Measurements from ENCODE around the gene IRS2.

IRS2 gene

DNA sequence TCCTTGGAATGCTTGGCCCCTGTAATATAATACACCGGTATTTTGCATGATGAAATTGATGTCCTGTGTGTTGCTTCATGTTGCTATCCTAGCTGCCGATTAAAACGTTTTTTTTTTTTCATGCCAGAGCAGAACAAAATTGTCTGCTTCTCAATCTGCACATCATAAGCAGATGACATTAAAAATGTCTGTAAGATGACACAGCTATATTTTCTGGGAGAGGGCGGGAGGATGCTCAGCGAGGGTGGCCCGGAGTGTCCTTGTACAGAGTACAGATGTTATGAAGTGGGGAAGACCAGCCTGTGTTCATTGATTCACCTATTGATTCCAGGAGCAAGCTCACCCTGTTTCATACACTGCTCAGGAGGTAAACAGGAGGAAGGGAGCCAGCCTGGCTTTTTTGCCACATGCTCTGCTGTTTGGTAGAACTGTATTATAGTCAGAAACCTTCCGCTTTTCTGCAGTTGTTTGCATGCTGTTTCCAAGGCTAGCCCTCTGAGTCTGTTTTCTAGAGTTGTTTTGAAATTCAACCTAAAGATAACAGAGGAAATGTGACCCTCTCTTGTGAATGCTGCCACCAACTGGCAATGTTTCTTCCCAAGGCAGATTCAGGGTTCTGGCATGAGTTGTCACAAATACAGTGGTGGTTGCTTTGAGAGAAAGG is 4.7 kb upstream of the IRS2 start:
- Histone ChIP-seq H3K9me3 (ENCODE audit: low read length) (no peaks in the 10 kb centered on the region), H3K27me3 (ENCODE audit: insufficient read depth, low read length) (no peaks in the 10 kb centered on the region), H3K4me3 (ENCODE audit: low read length) (no peak overlapping the region), H3K36me3 (ENCODE audit: insufficient read depth, low read length) (no peaks in the 10 kb centered on the region), H2AFZ (ENCODE audit: low read depth, low read length) (no peak overlapping the region), H3K4me1 (ENCODE audit: insufficient read depth, low read length) (peaks cover 9% of the 10 kb centered on the region)

DNA sequence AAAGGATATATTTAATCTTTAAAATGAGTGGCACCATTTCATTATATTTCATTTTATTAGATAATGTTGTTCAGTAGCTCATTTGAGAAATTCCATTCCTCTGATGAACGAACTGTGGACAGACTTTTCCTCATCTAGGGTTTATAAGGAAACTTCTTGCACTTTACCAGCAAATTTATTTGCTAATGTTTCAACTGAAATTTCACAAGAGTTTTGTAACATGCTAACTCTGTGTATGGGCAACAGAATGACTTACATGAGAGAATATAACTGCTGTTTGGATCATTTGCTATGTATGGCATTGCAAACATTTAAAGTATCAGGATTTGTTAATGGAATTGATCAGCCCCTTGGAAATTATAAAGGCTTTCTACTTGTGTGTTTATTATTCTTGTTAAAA is 3.7 kb upstream of the IRS2 start:
- H3K9me3 ChIP-seq (ENCODE audit: low read length) = no peaks in the 10 kb centered on the region
- no peak overlapping the region for H2AFZ ChIP-seq (ENCODE audit: low read depth, low read length)
- H3K36me3 ChIP-seq (ENCODE audit: insufficient read depth, low read length) = no peaks in the 10 kb centered on the region
- no peaks in the 10 kb centered on the region for H3K27me3 ChIP-seq (ENCODE audit: insufficient read depth, low read length)
- H3K4me3 ChIP-seq (ENCODE audit: low read length) = no peak overlapping the region
- H3K4me1 ChIP-seq (ENCODE audit: insufficient read depth, low read length) = peaks cover 11% of the 10 kb centered on the region

DNA sequence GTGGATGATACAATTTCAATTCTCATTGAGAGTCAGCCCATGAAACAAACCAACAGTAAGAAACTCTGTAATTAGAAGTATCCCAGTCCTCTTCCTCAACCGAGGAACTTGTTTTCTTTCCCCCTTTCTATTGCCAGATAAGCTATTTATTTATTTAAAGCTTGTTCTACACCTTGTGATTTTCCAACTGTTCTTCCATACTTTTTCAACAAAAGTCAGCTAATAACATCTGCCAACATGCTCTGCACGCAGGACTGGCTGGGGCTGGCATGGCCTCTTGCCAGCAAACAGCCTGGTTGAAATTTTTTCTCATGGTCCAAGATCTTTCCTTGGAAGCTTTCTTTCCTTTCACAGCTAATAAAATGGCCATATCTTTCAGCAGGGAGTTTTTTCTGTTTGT is 2.9 kb upstream of the IRS2 start:
- peaks cover 12% of the 10 kb centered on the region for H3K4me1 ChIP-seq (ENCODE audit: insufficient read depth, low read length)
- H3K27me3 ChIP-seq (ENCODE audit: insufficient read depth, low read length) = no peaks in the 10 kb centered on the region
- peaks cover 1% of the 10 kb centered on the region for H3K36me3 ChIP-seq (ENCODE audit: insufficient read depth, low read length)
- H3K4me3 ChIP-seq (ENCODE audit: low read length) = no peak overlapping the region
- peaks cover 1% of the 10 kb centered on the region for H3K9me3 ChIP-seq (ENCODE audit: low read length)
- no peak overlapping the region for H2AFZ ChIP-seq (ENCODE audit: low read depth, low read length)

DNA sequence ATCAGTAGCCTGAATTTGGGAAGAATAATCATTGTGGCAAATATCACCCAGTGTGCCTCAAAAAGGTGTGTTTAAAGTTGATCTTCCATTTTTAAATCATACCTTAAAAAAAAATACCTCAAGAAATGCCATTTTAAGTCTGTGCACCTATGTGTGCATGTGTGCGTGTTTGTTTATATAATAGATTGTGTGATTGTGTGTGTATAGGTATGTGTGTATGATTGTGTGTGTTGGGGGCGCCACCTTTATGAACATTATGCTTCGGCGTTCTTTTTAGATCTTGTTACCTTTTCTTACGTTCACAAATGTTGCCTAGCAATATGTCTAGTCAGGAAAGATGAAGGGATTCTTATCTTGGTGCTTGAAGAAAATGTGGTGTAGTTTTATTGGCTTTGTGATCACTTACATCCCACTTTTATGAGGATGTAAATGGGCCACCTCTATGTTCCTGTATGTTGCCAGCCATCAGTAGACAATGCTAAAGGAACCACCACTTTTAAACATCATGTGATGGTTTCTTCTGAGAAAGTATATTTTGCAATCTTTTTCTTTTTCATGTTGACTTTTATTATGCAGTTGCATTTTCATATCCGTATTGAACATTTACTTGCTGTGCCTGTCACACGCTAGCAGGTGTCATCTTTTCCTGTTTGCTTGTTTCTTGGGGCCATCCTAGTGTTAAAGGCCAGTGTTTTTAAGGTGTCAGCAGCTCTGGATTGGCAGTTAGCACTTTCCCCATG is 2.2 kb upstream of the IRS2 start:
- H3K4me3 ChIP-seq (ENCODE audit: low read length) = no peak overlapping the region
- peaks cover 12% of the 10 kb centered on the region for H3K4me1 ChIP-seq (ENCODE audit: insufficient read depth, low read length)
- peaks cover 8% of the 10 kb centered on the region for H3K36me3 ChIP-seq (ENCODE audit: insufficient read depth, low read length)
- peaks cover 7% of the 10 kb centered on the region for H3K9me3 ChIP-seq (ENCODE audit: low read length)
- H3K27me3 ChIP-seq (ENCODE audit: insufficient read depth, low read length) = no peaks in the 10 kb centered on the region
- no peak overlapping the region for H2AFZ ChIP-seq (ENCODE audit: low read depth, low read length)

DNA sequence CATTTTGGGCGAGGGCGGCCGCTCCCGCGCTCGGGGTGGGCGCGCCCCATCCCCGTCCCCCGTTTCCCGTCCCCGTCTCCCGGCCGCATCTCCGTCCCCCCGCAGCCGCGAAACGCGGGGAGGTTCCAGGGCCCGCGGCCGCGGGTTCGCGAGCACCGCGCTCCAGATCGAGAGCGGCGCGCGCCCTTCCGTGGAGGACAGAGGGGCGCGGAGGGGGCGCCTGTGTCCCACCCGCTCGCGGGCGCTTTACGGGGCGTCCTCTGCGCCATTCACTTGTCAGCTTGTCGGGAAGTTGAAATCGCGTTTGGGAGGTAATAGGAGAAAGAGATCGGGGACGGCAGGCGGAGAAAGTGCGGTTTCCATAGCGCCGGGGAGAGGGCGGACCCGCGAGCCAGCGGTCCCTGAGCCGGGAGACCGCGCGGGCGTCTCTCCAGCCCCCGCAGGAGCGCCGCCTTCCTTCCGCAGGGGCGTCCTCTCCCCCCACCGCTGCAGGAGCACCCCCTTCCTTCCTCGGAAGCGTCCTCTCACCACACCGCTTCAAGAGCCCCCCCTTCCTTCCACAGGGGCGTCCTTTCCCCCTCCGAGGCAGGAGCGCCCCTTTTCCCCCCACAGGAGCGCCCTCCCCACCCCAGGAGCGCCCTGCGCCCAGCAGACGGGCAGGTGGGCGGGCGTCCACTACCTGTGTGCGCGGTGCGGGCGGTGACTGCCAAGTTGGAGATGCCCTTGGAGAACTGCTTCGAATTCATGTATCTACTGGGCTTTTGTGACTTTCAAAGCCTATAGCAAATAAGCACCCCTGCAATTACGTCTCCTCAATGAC is 962 bp upstream of the IRS2 start:
- H3K27me3 ChIP-seq (ENCODE audit: insufficient read depth, low read length) = no peaks in the 10 kb centered on the region
- peaks cover 18% of the 10 kb centered on the region for H3K36me3 ChIP-seq (ENCODE audit: insufficient read depth, low read length)
- H3K4me3 ChIP-seq (ENCODE audit: low read length) = peak overlapping the region; percentile 88
- H2AFZ ChIP-seq (ENCODE audit: low read depth, low read length) = peak overlapping the region; percentile 91
- peaks cover 10% of the 10 kb centered on the region for H3K9me3 ChIP-seq (ENCODE audit: low read length)
- peaks cover 12% of the 10 kb centered on the region for H3K4me1 ChIP-seq (ENCODE audit: insufficient read depth, low read length)

DNA sequence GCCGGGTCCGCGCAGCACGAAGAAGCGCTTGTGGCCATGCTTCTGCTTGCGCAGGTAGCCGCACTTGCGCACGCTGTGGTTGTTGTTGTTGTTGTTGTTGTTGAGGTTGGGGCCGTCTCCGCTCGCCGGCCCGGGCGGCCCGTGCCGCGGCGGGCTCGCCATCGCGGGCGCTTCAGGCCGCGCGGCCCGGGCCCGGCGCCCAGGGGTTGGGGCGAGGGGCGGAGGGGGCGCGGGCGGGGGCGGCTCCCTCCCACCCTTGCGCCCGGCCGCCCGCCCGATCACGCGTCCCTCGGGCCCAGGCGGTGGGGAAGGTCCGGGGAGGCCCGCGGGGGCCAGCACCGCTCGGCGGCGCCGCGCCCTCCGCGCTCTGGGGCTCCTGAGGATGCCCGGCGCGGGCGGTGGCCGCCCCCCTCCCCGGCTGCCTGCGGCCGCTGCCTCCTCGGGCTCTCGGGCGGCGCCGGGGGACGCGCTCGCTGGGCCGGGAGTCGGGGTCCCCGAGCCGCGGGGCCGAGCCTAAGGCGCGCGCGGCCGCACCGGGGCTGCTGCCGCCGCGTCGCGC is 412 bp downstream of the IRS2 start:
- H3K36me3 ChIP-seq (ENCODE audit: insufficient read depth, low read length) = peaks cover 27% of the 10 kb centered on the region
- peaks cover 19% of the 10 kb centered on the region for H3K4me1 ChIP-seq (ENCODE audit: insufficient read depth, low read length)
- H3K27me3 ChIP-seq (ENCODE audit: insufficient read depth, low read length) = no peaks in the 10 kb centered on the region
- peak overlapping the region; percentile 77 for H3K4me3 ChIP-seq (ENCODE audit: low read length)
- H3K9me3 ChIP-seq (ENCODE audit: low read length) = peaks cover 10% of the 10 kb centered on the region
- no peak overlapping the region for H2AFZ ChIP-seq (ENCODE audit: low read depth, low read length)

DNA sequence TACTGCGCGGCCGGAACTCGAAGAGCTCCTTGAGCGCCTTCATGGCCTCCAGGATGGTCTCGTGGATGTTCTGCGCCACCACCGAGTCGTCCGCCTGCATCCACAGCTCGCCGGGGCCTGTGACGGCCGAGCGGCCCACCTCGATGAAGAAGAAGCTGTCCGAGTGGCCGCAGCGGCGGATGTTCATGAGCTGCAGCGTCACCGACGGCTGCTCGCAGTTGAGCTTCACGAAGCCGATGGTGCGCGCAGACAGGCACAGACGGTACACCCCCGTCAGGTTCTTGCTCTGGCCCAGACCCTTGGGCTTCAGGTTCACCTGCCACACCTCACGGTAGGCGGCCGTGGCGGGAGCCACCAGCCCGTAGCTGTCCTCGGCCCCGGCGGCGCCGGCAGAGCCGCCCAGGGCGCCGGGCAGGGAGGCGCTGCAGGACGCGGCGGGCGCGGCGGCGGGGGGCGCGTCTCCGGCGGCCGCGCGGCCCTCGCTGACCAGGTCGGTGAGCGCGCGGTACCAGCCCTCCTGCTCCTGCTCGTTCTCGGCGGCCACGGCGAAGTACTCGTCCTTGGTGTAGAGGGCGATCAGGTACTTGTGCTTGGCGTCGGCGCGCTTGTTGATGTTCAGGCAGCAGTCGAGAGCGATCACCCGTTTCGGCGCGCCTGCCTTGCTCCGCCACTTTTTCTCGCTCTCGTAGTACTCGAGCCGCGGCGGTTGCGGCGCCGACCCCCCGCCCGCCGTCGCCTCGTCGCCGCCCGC is 1.1 kb downstream of the IRS2 start:
- H3K36me3 ChIP-seq (ENCODE audit: insufficient read depth, low read length) = peaks cover 27% of the 10 kb centered on the region
- H3K4me1 ChIP-seq (ENCODE audit: insufficient read depth, low read length) = peaks cover 26% of the 10 kb centered on the region
- peak overlapping the region; percentile 77 for H3K4me3 ChIP-seq (ENCODE audit: low read length)
- H3K27me3 ChIP-seq (ENCODE audit: insufficient read depth, low read length) = no peaks in the 10 kb centered on the region
- H2AFZ ChIP-seq (ENCODE audit: low read depth, low read length) = no peak overlapping the region
- H3K9me3 ChIP-seq (ENCODE audit: low read length) = peaks cover 10% of the 10 kb centered on the region

DNA sequence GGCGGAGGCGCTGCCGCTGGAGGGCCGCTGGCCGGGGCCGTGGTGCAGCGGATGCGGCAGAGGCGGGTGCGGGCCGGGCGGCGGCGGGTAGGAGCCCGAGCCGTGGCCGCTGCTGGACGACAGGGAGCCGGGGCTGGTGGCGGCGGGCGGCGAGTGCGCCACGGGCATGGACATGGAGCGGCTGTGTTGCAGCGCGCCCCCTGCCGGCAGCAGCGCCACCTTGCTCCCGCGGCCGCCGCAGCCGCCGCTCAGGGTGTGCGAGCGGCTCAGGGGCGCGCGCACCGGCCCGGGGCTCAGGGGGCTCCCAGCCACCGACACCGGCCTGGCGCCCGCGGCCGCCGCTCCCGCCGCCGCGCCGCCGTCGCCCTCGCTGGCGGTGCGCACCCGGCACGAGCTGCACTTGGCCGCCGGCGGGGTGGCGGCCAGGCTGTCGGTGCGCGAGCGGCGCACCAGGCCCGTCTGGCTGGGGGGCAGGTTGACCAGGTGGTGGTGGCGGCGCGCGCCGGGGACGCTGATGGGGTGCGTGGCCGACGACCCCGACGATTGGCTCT is 1.7 kb downstream of the IRS2 start:
- no peaks in the 10 kb centered on the region for H3K27me3 ChIP-seq (ENCODE audit: insufficient read depth, low read length)
- no peak overlapping the region for H2AFZ ChIP-seq (ENCODE audit: low read depth, low read length)
- H3K4me1 ChIP-seq (ENCODE audit: insufficient read depth, low read length) = peaks cover 31% of the 10 kb centered on the region
- peaks cover 27% of the 10 kb centered on the region for H3K36me3 ChIP-seq (ENCODE audit: insufficient read depth, low read length)
- peak overlapping the region; percentile 77 for H3K4me3 ChIP-seq (ENCODE audit: low read length)
- H3K9me3 ChIP-seq (ENCODE audit: low read length) = peaks cover 10% of the 10 kb centered on the region

DNA sequence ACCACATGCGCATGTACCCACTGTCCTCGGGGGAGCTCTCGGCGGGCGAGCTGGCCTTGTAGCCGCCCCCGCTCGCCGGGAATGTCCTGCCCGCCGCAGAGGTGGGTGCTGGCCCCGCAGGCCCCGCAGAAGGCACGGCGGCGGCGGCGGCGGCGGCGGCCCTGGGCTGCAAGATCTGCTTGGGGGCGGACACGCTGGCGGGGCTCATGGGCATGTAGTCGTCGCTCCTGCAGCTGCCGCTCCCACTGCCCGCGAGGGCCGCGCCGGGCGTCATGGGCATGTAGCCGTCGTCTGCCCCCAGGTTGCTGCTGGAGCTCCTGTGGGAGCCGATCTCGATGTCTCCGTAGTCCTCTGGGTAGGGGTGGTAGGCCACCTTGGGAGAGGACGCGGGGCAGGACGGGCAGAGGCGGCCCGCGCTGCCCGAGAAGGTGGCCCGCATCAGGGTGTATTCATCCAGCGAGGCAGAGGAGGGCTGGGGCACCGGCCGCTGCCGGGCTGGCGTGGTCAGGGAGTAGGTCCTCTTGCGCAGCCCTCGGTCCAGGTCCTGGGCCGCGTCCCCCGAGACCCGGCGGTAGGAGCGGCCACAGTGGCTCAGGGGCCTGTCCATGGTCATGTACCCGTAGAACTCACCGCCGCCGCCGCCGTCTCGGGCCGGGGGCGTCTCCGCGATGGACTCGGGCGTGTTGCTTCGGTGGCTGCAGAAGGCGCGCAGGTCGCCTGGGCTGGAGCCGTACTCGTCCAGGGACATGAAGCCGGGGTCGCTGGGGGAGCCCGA is 2.4 kb downstream of the IRS2 start:
- Histone ChIP-seq H3K27me3 (ENCODE audit: insufficient read depth, low read length) (no peaks in the 10 kb centered on the region), H3K36me3 (ENCODE audit: insufficient read depth, low read length) (peaks cover 27% of the 10 kb centered on the region), H2AFZ (ENCODE audit: low read depth, low read length) (no peak overlapping the region), H3K4me3 (ENCODE audit: low read length) (no peak overlapping the region), H3K9me3 (ENCODE audit: low read length) (peaks cover 10% of the 10 kb centered on the region), H3K4me1 (ENCODE audit: insufficient read depth, low read length) (peaks cover 31% of the 10 kb centered on the region)

DNA sequence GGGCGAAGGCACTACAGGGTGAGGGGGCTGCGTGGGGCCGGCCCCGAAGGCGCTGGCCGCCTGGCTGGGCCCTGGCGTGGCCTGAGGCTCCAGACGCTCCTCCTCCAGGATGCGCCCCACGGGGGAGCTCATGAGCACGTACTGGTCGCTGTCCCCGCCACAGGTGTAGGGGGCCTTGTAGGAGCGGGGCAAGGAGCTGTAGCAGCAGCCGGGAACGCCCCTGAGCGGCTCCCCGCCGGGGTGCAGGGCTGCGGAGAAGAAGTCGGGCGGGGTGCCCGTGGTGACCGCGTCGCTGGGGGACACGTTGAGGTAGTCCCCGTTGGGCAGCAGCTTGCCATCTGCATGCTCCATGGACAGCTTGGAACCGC is 3.0 kb downstream of the IRS2 start:
- H3K4me1 ChIP-seq (ENCODE audit: insufficient read depth, low read length) = peaks cover 31% of the 10 kb centered on the region
- peaks cover 10% of the 10 kb centered on the region for H3K9me3 ChIP-seq (ENCODE audit: low read length)
- no peaks in the 10 kb centered on the region for H3K27me3 ChIP-seq (ENCODE audit: insufficient read depth, low read length)
- no peak overlapping the region for H2AFZ ChIP-seq (ENCODE audit: low read depth, low read length)
- peaks cover 27% of the 10 kb centered on the region for H3K36me3 ChIP-seq (ENCODE audit: insufficient read depth, low read length)
- H3K4me3 ChIP-seq (ENCODE audit: low read length) = no peak overlapping the region

DNA sequence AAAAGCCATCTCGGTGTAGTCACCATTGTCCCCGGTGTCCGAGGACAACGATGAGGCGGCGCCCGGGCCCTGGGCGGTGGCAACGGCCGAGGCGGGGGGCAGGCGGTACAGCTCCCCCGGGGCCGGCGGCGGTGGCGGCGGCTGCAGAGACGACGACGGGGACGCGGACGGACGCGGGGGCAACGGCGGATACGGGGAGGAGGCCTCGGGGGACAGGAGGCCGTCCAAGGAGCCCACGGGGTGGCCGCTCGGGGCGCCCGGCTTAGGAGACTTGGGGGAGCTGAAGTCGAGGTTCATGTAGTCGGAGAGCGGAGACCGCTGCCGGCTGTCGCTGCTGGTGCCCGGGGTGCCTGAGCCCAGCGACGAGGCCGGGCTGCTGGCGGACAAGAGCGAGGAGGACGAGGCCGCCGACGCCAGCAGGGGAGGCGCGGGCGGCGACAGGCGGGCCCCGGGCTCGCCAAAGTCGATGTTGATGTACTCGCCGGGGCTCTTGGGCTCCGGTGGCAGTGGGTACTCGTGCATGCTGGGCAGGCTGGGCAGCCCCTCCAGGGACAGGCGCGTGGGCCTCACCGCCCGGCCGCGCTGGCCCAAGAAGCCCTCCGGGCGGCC is 3.5 kb downstream of the IRS2 start:
- Histone ChIP-seq H3K4me3 (ENCODE audit: low read length) (no peak overlapping the region), H3K27me3 (ENCODE audit: insufficient read depth, low read length) (no peaks in the 10 kb centered on the region), H2AFZ (ENCODE audit: low read depth, low read length) (no peak overlapping the region), H3K4me1 (ENCODE audit: insufficient read depth, low read length) (peaks cover 29% of the 10 kb centered on the region), H3K36me3 (ENCODE audit: insufficient read depth, low read length) (peaks cover 27% of the 10 kb centered on the region), H3K9me3 (ENCODE audit: low read length) (peaks cover 10% of the 10 kb centered on the region)
